HCT116 (cell line): ENCODE measurements around the gene IMPG2.

Experiments used
- CEBPB ChIP-seq: IDR thresholded peaks from 2 replicates; pipeline ENCODE4 v1.6.1; 2012; ENCODE audit warnings: low read depth
- EZH2 ChIP-seq: fragments of 200-600 bp; sonication (generic); IDR thresholded peaks from 2 replicates; pipeline ENCODE4 v1.6.1; 2017; ENCODE audit warnings: antibody characterized with exemption, mixed run types
- POLR2A ChIP-seq: IDR thresholded peaks from 2 replicates; pipeline ENCODE4 v1.7.0; 2011; ENCODE audit warnings: borderline replicate concordance; ENCODE audit not compliant: insufficient read depth, insufficient read length; ENCODE audit errors: extremely low read depth
- POLR2AphosphoS5 ChIP-seq: IDR thresholded peaks from 2 replicates; pipeline ENCODE4 v1.6.1; 2011; ENCODE audit warnings: mild to moderate bottlenecking, low read depth, low read length, moderate library complexity
- RAD21 ChIP-seq: IDR thresholded peaks from 2 replicates; pipeline ENCODE4 v1.6.1; 2012; ENCODE audit warnings: low read depth, mild to moderate bottlenecking
- REST ChIP-seq: IDR thresholded peaks from 2 replicates; pipeline ENCODE4 v1.6.1; 2012; ENCODE audit warnings: low read depth
- SP1 ChIP-seq: IDR thresholded peaks from 2 replicates; pipeline ENCODE4 v1.6.1; 2012; ENCODE audit warnings: low read depth
- TCF7L2 ChIP-seq: IDR thresholded peaks from 2 replicates; pipeline ENCODE4 v1.7.0; 2011; ENCODE audit warnings: borderline replicate concordance, inconsistent platforms; ENCODE audit not compliant: insufficient read depth, insufficient read length; ENCODE audit errors: extremely low read depth
- ZNF274 ChIP-seq: fragments of 200-500 bp; sonication (Bioruptor generic); IDR thresholded peaks from 2 replicates; pipeline ENCODE4 v1.6.1; 2014; ENCODE audit warnings: mild to moderate bottlenecking, low read depth, low read length, inconsistent platforms
- TF ChIP-seq, protein P1 (sequence below), 3 experiments: fragments of 200-600 bp in 1 of 3; sonication (generic) in 1 of 3; IDR thresholded peaks in 2 of 3; conservative IDR thresholded peaks in 1 of 3; 2 replicates each; pipeline ENCODE4 v1.5.1; 2012 to 2017; ENCODE audit warnings: low read depth in 2 of 3, low read length in 2 of 3, antibody characterized with exemption in 1 of 3, borderline replicate concordance in 1 of 3, control low read depth in 1 of 3, mild to moderate bottlenecking in 1 of 3, mixed read lengths in 1 of 3, mixed run types in 1 of 3, moderate library complexity in 1 of 3; ENCODE audit not compliant: insufficient read depth in 1 of 3
- TF ChIP-seq, protein P2 (sequence below): IDR thresholded peaks from 2 replicates; pipeline ENCODE4 v1.6.1; 2012

GRCh38 chr3:101181801-101182200 is 138.6 kb downstream of the IMPG2 start:
- TF ChIP-seq, protein P1, sequence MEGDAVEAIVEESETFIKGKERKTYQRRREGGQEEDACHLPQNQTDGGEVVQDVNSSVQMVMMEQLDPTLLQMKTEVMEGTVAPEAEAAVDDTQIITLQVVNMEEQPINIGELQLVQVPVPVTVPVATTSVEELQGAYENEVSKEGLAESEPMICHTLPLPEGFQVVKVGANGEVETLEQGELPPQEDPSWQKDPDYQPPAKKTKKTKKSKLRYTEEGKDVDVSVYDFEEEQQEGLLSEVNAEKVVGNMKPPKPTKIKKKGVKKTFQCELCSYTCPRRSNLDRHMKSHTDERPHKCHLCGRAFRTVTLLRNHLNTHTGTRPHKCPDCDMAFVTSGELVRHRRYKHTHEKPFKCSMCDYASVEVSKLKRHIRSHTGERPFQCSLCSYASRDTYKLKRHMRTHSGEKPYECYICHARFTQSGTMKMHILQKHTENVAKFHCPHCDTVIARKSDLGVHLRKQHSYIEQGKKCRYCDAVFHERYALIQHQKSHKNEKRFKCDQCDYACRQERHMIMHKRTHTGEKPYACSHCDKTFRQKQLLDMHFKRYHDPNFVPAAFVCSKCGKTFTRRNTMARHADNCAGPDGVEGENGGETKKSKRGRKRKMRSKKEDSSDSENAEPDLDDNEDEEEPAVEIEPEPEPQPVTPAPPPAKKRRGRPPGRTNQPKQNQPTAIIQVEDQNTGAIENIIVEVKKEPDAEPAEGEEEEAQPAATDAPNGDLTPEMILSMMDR (IDR thresholded peaks at IDR 0.05 in 2 of 3, conservative IDR thresholded peaks at IDR 0.05 in 1 of 3; ENCODE audit: borderline replicate concordance in 1 of 3, insufficient read depth in 1 of 3, low read depth in 2 of 3, low read length in 2 of 3): no peak
- no peak for TF ChIP-seq POLR2AphosphoS5
- TF ChIP-seq RAD21: no peak
- no peak for TF ChIP-seq REST
- no peak for TF ChIP-seq EZH2
- TF ChIP-seq, protein P2, sequence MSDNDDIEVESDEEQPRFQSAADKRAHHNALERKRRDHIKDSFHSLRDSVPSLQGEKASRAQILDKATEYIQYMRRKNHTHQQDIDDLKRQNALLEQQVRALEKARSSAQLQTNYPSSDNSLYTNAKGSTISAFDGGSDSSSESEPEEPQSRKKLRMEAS: no peak
- TF ChIP-seq TCF7L2: no peak
- no peak for TF ChIP-seq SP1
- TF ChIP-seq POLR2A: no peak
- TF ChIP-seq CEBPB: no peak
- no peak for TF ChIP-seq ZNF274
